PC-3 (cell line): ENCODE results near the gene RHOBTB1. TPM values are rescaled to one million over a fixed set of nuclear protein-coding genes. Genes with fewer than 3 reads are reported as not detected.

ENCODE experiments used
- ATAC-seq: fragments of 200-7000 bp; cut with Tn5 transposase; 2 replicates; pipeline ENCODE4 v1.9.1; 2020; ENCODE audit warnings: mild to moderate bottlenecking, moderate library complexity
- BruUV-seq: library from RNA; stranded (reverse); fragments of 400-500 nt; replicated peaks from 2 replicates; lab custom pipeline; 2021; lab: Mats Ljungman, UMichigan
- CTCF ChIA-PET: fragments of 300-600 bp; sonication (Branson Sonifier 250); formaldehyde crosslinking; loops from one replicate; lab custom pipeline; 2022; ENCODE audit warnings: antibody characterized with exemption; lab: Charles Lee
- POLR2A ChIA-PET: fragments of 300-600 bp; sonication (Branson Sonifier 250); formaldehyde crosslinking; loops from one replicate; lab custom pipeline; 2022; ENCODE audit warnings: antibody characterized with exemption; ENCODE audit not compliant: unreplicated experiment; lab: Charles Lee
- DNase-seq: peaks from one replicate; pipeline ENCODE4 v3.0.0-alpha.2; 2015
- H2AFZ ChIP-seq: fragments of 300-600 bp; sonication (generic); 2 replicates; pipeline ENCODE4 v1.6.0; 2016; ENCODE audit warnings: antibody characterized with exemption, low read length
- H3F3A ChIP-seq: fragments of 300-600 bp; sonication (generic); one replicate; pipeline ENCODE4 v1.6.0; 2017; ENCODE audit warnings: antibody characterized with exemption, low read length, control low read depth, mild to moderate bottlenecking; ENCODE audit not compliant: unreplicated experiment
- H3K27ac ChIP-seq: fragments of 300-600 bp; sonication (generic); 2 replicates; pipeline ENCODE4 v1.5.1; 2016; ENCODE audit warnings: mild to moderate bottlenecking, low read length
- H3K27me3 ChIP-seq: fragments of 300-600 bp; sonication (generic); 2 replicates; pipeline ENCODE4 v1.6.1; 2016; ENCODE audit warnings: low read length, mixed read lengths
- H3K36me3 ChIP-seq: fragments of 300-600 bp; sonication (generic); 2 replicates; pipeline ENCODE4 v1.6.1; 2016; ENCODE audit warnings: low read depth, mixed run types, low read length, mixed read lengths
- H3K4me1 ChIP-seq: fragments of 300-600 bp; sonication (generic); 2 replicates; pipeline ENCODE4 v1.5.1; 2016; ENCODE audit warnings: low read length; ENCODE audit not compliant: insufficient read depth
- H3K4me2 ChIP-seq: fragments of 300-600 bp; sonication (generic); 2 replicates; pipeline ENCODE4 v1.6.0; 2016; ENCODE audit warnings: low read length
- H3K4me3 ChIP-seq: fragments of 300-600 bp; sonication (generic); 2 replicates; pipeline ENCODE4 v1.5.1; 2016; ENCODE audit warnings: mild to moderate bottlenecking, low read length, mixed read lengths
- H3K79me2 ChIP-seq: fragments of 300-600 bp; sonication (generic); 2 replicates; pipeline ENCODE4 v1.6.1; 2017; ENCODE audit warnings: low read length, mixed read lengths
- H3K9ac ChIP-seq: fragments of 300-600 bp; sonication (generic); 2 replicates; pipeline ENCODE4 v1.6.0; 2016; ENCODE audit warnings: mild to moderate bottlenecking, low read length
- H3K9me2 ChIP-seq: fragments of 300-600 bp; sonication (generic); replicated peaks from 2 replicates; pipeline ENCODE4 v1.6.1; 2016; ENCODE audit warnings: mixed run types, low read length, mixed read lengths
- H3K9me3 ChIP-seq: fragments of 300-600 bp; sonication (generic); 2 replicates; pipeline ENCODE4 v1.6.1; 2016; ENCODE audit warnings: low read length, mixed read lengths
- H4K20me1 ChIP-seq: fragments of 300-600 bp; sonication (generic); 2 replicates; pipeline ENCODE4 v1.6.1; 2016; ENCODE audit warnings: low read length, mixed read lengths
- CTCF ChIP-seq: fragments of 300-600 bp; sonication (generic); conservative IDR thresholded peaks from 2 replicates; pipeline ENCODE4 v1.5.1; 2017; ENCODE audit warnings: antibody characterized with exemption, low read depth, mild to moderate bottlenecking, low read length
- EZH2 ChIP-seq: fragments of 300-600 bp; sonication (generic); IDR thresholded peaks from one replicate; pipeline ENCODE4 v1.6.1; 2017; ENCODE audit warnings: antibody characterized with exemption, mild to moderate bottlenecking, low read length; ENCODE audit not compliant: unreplicated experiment
- EZH2phosphoT487 ChIP-seq: fragments of 300-600 bp; sonication (generic); IDR thresholded peaks from 2 replicates; pipeline ENCODE4 v1.6.1; 2018; ENCODE audit warnings: mild to moderate bottlenecking, antibody characterized with exemption, low read length, borderline replicate concordance
- intact Hi-C: fragments of 100-400 bp; cut with micrococcal nuclease; formaldehyde crosslinking; loops from 2 replicates; pipeline ENCODE4 v1.9.0; 2023
- total RNA-seq: library from RNA; depleted of rRNA; stranded (reverse); fragments of >200 nt; gene quantifications from 2 replicates; pipeline ENCODE4 v1.2.3, GENCODE V29; 2014

RHOBTB1 gene
- total RNA-seq, 1 experiment from 2014 or later: 6.7 TPM

GRCh38 chr10:60853637-60854036 is 90.3 kb downstream of the RHOBTB1 start:
- Histone ChIP-seq H3K36me3 (no peaks in the 10 kb centered on the region), H3K9me3 (no peaks in the 10 kb centered on the region), H3K79me2 (no peaks in the 10 kb centered on the region), H3K9ac (no peak overlapping the region), H3F3A (no peaks in the 10 kb centered on the region), H3K9me2 (no peaks in the 10 kb centered on the region), H4K20me1 (no peaks in the 10 kb centered on the region), H3K4me1 (no peaks in the 10 kb centered on the region), H3K4me2 (no peak overlapping the region), H2AFZ (no peak overlapping the region), H3K27me3 (no peaks in the 10 kb centered on the region), H3K4me3 (no peak overlapping the region), H3K27ac (no peak overlapping the region)
- ChIA-PET POLR2A (no interaction called here), CTCF (no interaction called here)
- no peak for TF ChIP-seq EZH2
- DNase-seq (no peak), ATAC-seq (no peak)
- no TSS peak for BruUV-seq
- intact Hi-C loops: no loop called here

GRCh38 chr10:60853107-60853506 is 90.9 kb downstream of the RHOBTB1 start:
- BruUV-seq: no TSS peak
- H4K20me1 ChIP-seq: no peaks in the 10 kb centered on the region
- H3K9me2 ChIP-seq: no peaks in the 10 kb centered on the region
- no peak overlapping the region for H3K4me3 ChIP-seq
- H3K9ac ChIP-seq: no peak overlapping the region
- ChIA-PET CTCF (no interaction called here), POLR2A (no interaction called here)
- DNase-seq (no peak), ATAC-seq (no peak)
- H3K79me2 ChIP-seq: no peaks in the 10 kb centered on the region
- H2AFZ ChIP-seq: no peak overlapping the region
- TF ChIP-seq EZH2phosphoT487 (no peak), CTCF (no peak), EZH2 (no peak)
- no peaks in the 10 kb centered on the region for H3F3A ChIP-seq
- H3K36me3 ChIP-seq: no peaks in the 10 kb centered on the region
- intact Hi-C loops: no loop called here
- no peaks in the 10 kb centered on the region for H3K9me3 ChIP-seq
- no peak overlapping the region for H3K4me2 ChIP-seq
- no peaks in the 10 kb centered on the region for H3K27me3 ChIP-seq
- H3K27ac ChIP-seq: no peak overlapping the region
- H3K4me1 ChIP-seq: no peaks in the 10 kb centered on the region

- Histone ChIP-seq H3K4me3 (no peak overlapping the region), H3F3A (no peaks in the 10 kb centered on the region), H3K79me2 (no peaks in the 10 kb centered on the region), H3K27ac (no peak overlapping the region), H3K9me3 (no peaks in the 10 kb centered on the region), H3K9ac (no peak overlapping the region), H3K27me3 (no peaks in the 10 kb centered on the region), H3K36me3 (no peaks in the 10 kb centered on the region), H3K4me2 (no peak overlapping the region), H3K4me1 (peaks cover 9% of the 10 kb centered on the region), H2AFZ (no peak overlapping the region), H3K9me2 (no peaks in the 10 kb centered on the region), H4K20me1 (no peaks in the 10 kb centered on the region)
- no TSS peak for BruUV-seq
- no peak for DNase-seq
- POLR2A ChIA-PET: no interaction called here
- TF ChIP-seq CTCF: no peak
- TF ChIP-seq EZH2: no peak
- TF ChIP-seq EZH2phosphoT487: no peak
- intact Hi-C loops: no loop called here
- no peak for ATAC-seq
- CTCF ChIA-PET: no interaction called here
These were observed 94.2 kb downstream of the RHOBTB1 start for GRCh38 chr10:60849740-60850139.
